Esophagus (tissue), 2 donors: ENCODE measurements around the gene REM2. TPM values are rescaled to one million over a fixed set of nuclear protein-coding genes. Genes with fewer than 3 reads are reported as not detected.

Experiments
- H3K27ac ChIP-seq, 2 donors: one replicate each; pipeline ENCODE4 v1.5.1; 2013; ENCODE audit warnings: low read depth in 2 of 2, mild to moderate bottlenecking in 2 of 2, inconsistent platforms in 1 of 2, low read length in 1 of 2, moderate library complexity in 1 of 2
- H3K27me3 ChIP-seq, 2 donors: one replicate each; pipeline ENCODE4 v1.6.1; 2013; ENCODE audit warnings: low read length in 2 of 2, control low read depth in 1 of 2, mild to moderate bottlenecking in 1 of 2; ENCODE audit not compliant: insufficient read depth in 2 of 2, control insufficient read depth in 1 of 2
- H3K36me3 ChIP-seq, 2 donors: one replicate each; pipeline ENCODE4 v1.6.1; 2013; ENCODE audit warnings: low read length in 1 of 2; ENCODE audit not compliant: control insufficient read depth in 2 of 2, insufficient read depth in 2 of 2
- H3K4me1 ChIP-seq, 2 donors: one replicate each; pipeline ENCODE4 v1.6.1; 2013; ENCODE audit warnings: low read length in 1 of 2; ENCODE audit not compliant: control insufficient read depth in 2 of 2, insufficient read depth in 2 of 2
- H3K4me3 ChIP-seq, 2 donors: one replicate each; pipeline ENCODE4 v1.5.1; 2013; ENCODE audit warnings: low read length in 2 of 2, mild to moderate bottlenecking in 2 of 2, low read depth in 1 of 2, moderate library complexity in 1 of 2
- H3K9me3 ChIP-seq, 2 donors: one replicate each; pipeline ENCODE4 v1.6.1; 2013; ENCODE audit warnings: mild to moderate bottlenecking in 2 of 2, low read depth in 1 of 2, low read length in 1 of 2, moderate library complexity in 1 of 2; ENCODE audit not compliant: control insufficient read depth in 2 of 2, insufficient read depth in 1 of 2
- WGBS, 2 donors: extraction: QIAGEN DNeasy Blood & Tissue Kit; methylation state at CpG; one replicate each; pipeline ENCODE4 v1.1.7; 2013; 5-methylcytosine and 5-hydroxymethylcytosine counted together
- polyA plus RNA-seq, 2 donors: library from polyadenylated mRNA; stranded (reverse); fragments of 200-250 nt; gene quantifications; one replicate each; pipeline ENCODE4 v1.2.3, GENCODE V29; 2013
- donor health status: healthy with polysubstance abuse.
- donor health status: Bipolar disorder and iron deficiency.

REM2 gene
- polyA plus RNA-seq, 2 donors, result 0.31 to 1.1 TPM

DNA sequence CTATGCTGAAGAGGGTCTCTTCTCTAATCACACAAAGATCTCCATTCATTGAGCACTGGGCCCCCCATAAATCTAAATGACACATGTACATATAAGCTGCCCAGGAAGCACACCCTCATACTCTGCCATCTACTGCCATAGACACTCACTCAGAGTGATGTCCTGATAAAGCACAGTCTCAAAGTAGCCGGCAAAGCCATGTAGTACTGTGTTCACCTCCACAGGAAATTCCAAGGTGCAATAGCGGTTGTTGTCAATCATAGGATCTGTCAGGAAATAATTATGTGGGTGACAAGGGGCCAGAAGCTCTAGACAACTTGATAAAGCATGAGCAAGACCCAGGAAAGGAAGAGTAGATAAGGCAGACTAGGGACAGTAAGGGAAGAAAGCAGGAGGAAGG is 39.3 kb downstream of the REM2 start:
- Histone ChIP-seq H3K9me3 (no peaks in the 10 kb centered on the region), H3K4me1 (peaks cover 0 to 4% of the 10 kb centered on the region in 2 donors), H3K27me3 (no peaks in the 10 kb centered on the region), H3K27ac (no peak overlapping the region), H3K4me3 (no peak overlapping the region), H3K36me3 (peaks cover 14 to 19% of the 10 kb centered on the region in 2 donors)
- 86 to 95% methylated on average over 2 of the region's 2 CpGs for WGBS, 2 donors

DNA sequence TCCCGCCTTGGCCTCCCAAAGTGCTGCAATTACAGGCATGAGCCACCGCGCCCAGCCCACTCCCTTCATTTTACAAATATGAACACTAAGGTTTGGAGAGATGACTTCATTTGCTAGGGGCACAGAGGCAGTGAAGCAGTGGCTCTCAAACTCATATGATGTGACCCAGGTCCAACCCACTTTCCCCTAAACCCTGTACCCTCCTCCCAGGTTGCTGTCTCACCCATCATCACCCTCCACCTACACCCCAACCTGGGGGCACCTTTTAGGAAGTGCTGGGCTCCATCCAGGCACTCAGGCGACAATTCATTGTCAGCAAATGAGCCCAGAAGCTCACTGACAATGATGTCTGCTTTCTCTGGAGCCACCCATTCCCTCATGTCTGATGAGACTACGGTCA is 40.7 kb downstream of the REM2 start:
- WGBS, 2 donors, result 97 to 98% methylated on average over 5 of the region's 5 CpGs
- H3K36me3 ChIP-seq, result peaks cover 14 to 20% of the 10 kb centered on the region in 2 donors

DNA sequence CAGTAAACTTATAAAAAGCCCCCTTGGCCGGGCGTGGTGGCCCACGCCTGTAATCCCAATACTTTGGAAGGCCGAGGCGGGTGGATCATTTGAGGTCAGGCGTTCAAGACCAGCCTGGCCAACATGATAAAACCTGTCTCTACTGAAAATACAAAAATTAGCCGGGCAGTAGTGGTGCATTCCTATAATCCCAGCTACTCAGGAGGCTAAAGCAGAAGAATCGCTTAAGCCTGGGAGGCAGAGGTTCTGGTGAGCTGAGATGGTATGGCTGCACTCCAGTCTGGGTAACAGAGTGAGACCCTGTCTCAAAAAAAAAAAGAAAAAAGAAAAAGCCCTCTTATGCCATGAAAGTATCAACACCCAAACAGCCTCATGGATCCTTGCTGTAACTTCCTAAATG is 42.5 kb downstream of the REM2 start:
- peaks cover 14 to 20% of the 10 kb centered on the region in 2 donors for H3K36me3 ChIP-seq
- 91 to 97% methylated on average over 8 of the region's 8 CpGs for WGBS, 2 donors

More for the DNA sequence above, 40.7 kb downstream of the REM2 start:
- Histone ChIP-seq H3K27ac (no peak overlapping the region), H3K4me3 (no peak overlapping the region), H3K9me3 (no peaks in the 10 kb centered on the region), H3K4me1 (no peaks in the 10 kb centered on the region), H3K27me3 (no peaks in the 10 kb centered on the region)

DNA sequence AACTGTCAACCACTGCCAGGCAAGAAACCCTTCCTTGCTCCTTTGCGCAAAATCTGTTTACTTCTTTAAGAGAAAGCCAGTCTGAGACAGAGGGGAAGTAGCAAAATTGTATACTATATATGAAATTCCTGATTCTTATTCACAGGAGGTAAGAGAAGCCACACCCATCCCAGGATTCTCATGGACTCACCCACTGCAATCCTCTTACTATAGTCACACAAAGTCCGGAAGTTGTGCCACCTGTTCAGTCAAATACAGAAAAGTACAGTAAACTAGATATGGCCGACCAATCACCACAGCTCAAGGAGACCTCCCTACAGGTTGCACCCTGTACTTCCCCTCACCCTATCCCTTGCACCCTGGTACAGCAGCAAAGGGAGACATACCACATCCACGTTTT is 43.3 kb downstream of the REM2 start:
- Histone ChIP-seq H3K27me3 (no peaks in the 10 kb centered on the region), H3K4me3 (no peak overlapping the region), H3K4me1 (no peaks in the 10 kb centered on the region), H3K9me3 (no peaks in the 10 kb centered on the region), H3K36me3 (peaks cover 14 to 16% of the 10 kb centered on the region in 2 donors), H3K27ac (peak overlapping the region; percentile 38 to 74)
- 67 to 79% methylated on average over 4 of the region's 4 CpGs for WGBS, 2 donors

More for the DNA sequence above, 42.5 kb downstream of the REM2 start:
- H3K27ac ChIP-seq, result no peak overlapping the region
- no peak overlapping the region for H3K4me3 ChIP-seq
- no peaks in the 10 kb centered on the region for H3K9me3 ChIP-seq
- H3K27me3 ChIP-seq, result no peaks in the 10 kb centered on the region
- H3K4me1 ChIP-seq, result no peaks in the 10 kb centered on the region

DNA sequence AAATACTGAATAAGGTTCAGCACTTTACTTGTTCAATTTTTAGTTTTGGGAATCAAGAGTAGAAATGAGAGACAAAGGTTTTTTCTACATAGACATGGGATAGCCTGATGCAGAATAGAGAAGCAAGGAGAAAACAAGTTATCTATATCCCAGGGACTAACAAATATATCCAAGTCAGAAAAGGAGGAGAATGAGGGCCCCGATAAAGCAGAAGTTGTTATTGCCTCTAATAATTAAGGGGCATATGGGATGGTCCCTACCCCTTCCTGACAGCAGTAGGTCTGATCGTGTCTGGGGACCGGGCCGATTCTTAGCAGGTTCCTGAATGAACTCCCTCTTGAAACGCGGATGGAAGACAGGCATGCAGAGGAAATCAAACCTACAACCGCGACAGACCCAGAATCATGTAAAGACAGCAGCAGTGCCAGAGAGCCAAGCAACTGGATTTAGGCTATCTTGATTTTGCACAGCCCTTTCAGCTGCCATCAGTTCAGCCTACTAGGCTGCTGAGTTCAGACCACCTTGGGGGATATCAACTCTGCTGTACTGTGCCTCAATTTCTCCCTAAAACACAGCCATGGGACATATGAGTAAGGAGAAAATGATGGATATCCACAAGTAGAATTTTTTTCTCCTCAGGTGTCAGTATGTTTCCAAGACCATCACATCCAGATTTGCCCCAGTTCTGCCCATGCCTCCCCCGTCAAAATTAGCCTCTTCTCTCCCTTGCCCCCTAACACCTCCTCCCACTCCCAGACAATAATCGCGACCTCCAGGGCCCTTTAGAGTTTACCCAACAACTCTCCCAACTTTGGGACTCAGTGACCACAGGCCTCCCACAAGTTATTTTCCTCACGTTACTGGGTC is 45.4 kb downstream of the REM2 start:
- WGBS, 2 donors, result 12 to 14% methylated on average over 12 of the region's 12 CpGs
- H3K36me3 ChIP-seq, result peaks cover 8 to 13% of the 10 kb centered on the region in 2 donors
- no peaks in the 10 kb centered on the region for H3K9me3 ChIP-seq
- peak overlapping the region; percentile 94 to 99 for H3K27ac ChIP-seq
- no peaks in the 10 kb centered on the region for H3K4me1 ChIP-seq
- H3K27me3 ChIP-seq, result no peaks in the 10 kb centered on the region
- H3K4me3 ChIP-seq, result peak overlapping the region; percentile 94 to 98

DNA sequence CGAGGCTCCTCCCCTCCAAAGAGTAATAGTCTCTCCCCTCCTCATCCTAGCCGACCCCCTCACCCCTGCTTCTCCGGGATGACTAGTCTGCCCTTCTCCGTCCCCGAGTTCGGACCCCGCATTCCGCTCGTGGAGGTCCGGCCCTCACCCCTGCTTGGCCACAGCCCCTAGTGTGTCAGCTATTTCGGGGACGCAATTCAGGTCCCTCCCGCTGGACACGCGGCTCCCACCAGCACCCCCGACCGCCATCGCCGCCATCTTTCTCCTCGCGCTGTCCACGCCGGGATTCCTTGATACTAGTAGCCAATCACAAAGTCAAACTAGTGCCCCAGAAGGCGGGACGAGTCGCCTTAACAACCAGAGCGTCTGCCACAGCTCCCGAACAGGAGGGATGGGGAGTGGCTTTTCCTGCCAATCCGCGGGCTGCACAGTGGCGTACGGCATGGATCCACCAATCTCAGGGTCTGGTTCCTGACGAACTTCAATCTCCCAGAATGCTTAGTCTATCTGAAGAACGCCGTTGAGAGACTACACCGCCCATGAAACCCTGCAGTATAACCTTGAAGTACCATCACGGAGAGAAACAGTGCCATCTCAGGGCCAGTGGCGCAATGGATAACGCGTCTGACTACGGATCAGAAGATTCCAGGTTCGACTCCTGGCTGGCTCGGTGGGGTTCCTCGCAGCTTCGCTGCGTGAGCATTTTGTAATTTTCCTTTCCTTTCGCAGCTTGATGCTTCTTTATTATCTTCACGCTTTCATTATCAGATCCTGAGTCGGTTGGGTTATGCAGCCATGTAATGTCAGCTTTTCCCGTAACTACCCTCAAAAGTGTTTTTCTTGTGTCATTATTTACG is 46.3 kb downstream of the REM2 start, which contains the start of gene PRMT5:
Gene PRMT5 (minus strand): TSS at position 273 of the 857 bp plus-strand sequence. CDS start 15 bp downstream, at position 258.
- H3K36me3 ChIP-seq, result peaks cover 1 to 6% of the 10 kb centered on the region in 2 donors
- H3K4me1 ChIP-seq, result no peaks in the 10 kb centered on the region
- H3K27me3 ChIP-seq, result no peaks in the 10 kb centered on the region
- H3K4me3 ChIP-seq, result peak within 1 kb of the TSS; percentile 94 to 98
- 0% methylated on average over 51 of the region's 51 CpGs for WGBS, 2 donors
- H3K27ac ChIP-seq, result peak within 1 kb of the TSS; percentile 94 to 99
- no peaks in the 10 kb centered on the region for H3K9me3 ChIP-seq

DNA sequence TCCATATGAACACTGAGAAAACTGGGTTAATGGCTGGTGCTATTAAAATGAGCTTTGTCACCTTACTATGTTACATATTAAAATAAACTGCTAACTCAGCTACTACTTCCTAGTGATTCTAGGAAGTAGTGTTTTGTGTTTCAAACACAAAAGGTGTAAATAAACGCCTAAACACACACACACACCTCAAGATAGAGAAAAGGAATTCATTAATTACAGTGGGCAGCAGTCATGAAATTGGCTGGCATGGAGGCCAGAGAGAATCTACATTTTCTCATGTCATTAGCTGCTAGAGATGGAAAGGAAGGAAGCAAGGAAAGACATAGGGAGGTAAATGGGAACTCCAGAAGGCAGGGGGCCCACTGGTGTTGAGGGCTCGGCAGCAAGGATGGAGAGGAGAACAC is 46.9 kb downstream of the REM2 start:
- Histone ChIP-seq H3K4me1 (no peaks in the 10 kb centered on the region), H3K27me3 (no peaks in the 10 kb centered on the region), H3K36me3 (peaks cover 0 to 2% of the 10 kb centered on the region in 2 donors), H3K27ac (peak overlapping the region; percentile 70 to 97), H3K4me3 (peak overlapping the region; percentile 7 to 40), H3K9me3 (no peaks in the 10 kb centered on the region)
- WGBS, 2 donors, result 2 to 4% methylated on average over 2 of the region's 2 CpGs

DNA sequence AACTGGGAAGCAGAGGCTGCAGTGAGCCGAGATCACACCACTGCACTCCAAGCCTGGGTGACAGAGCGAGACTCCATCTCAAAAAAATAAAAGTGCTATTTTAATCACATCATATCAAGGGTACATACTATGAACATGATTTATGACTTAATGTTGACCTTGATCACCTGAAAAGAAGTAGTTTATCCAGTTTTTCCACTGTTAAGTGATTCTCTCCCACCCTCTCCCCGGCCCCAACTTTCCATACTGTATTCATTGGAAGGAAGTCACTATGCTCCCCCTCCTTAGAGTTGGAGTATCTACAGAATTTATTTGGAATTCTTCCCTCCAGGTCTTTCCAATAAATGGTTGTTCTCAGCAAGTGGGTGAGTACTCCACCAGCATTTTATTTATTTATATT is 49.1 kb downstream of the REM2 start:
- Histone ChIP-seq H3K9me3 (no peaks in the 10 kb centered on the region), H3K36me3 (peaks cover 0 to 2% of the 10 kb centered on the region in 2 donors), H3K27me3 (no peaks in the 10 kb centered on the region), H3K4me3 (no peak overlapping the region), H3K4me1 (no peaks in the 10 kb centered on the region), H3K27ac (no peak overlapping the region)
- WGBS, 2 donors, result 50 to 76% methylated on average over 2 to 3 of the region's 3 CpGs

DNA sequence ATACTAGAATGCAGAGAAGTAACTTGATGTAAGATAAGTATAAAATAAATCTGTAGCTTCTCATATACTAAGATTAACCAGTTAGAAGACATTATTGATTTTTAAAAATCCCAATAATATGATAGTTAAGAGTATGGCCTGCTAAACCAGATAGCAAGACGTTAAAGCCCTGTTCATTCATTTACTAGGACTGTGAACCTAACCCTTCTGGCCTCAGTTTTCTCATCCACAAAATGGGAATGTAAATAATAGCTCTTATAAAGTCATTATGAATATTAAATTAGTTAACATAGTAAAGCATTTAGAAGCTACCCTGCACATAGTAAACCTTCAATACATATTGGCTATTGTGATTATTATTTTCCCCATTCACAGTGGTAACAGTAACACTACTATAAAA is 52.1 kb downstream of the REM2 start:
- Histone ChIP-seq H3K4me1 (no peaks in the 10 kb centered on the region), H3K4me3 (no peak overlapping the region), H3K36me3 (no peaks in the 10 kb centered on the region), H3K27ac (no peak overlapping the region), H3K27me3 (no peaks in the 10 kb centered on the region), H3K9me3 (no peaks in the 10 kb centered on the region)
- WGBS, 2 donors, result 71 to 95% methylated on average over 1 of the region's 1 CpG
